Sciatic nerve (tissue), 2 donors: ENCODE data around the gene AGAP1. TPM values are rescaled to one million over a fixed set of nuclear protein-coding genes. Genes with fewer than 3 reads are reported as not detected.

ENCODE experiments used
- ATAC-seq: fragments of 200-7000 bp; cut with Tn5 transposase; one replicate; pipeline ENCODE4 v1.9.1; 2020; ENCODE audit warnings: mild to moderate bottlenecking, moderate library complexity
- DNase-seq: peaks from one replicate; pipeline ENCODE4 v3.0.0-alpha.2; 2020; ENCODE audit warnings: low spot score
- intact Hi-C: fragments of 100-400 bp; cut with DNase I; formaldehyde crosslinking; loops from one replicate; pipeline ENCODE4 v1.14.2; 2022
- total RNA-seq: library from RNA; stranded (reverse); fragmentation: NEBNext Ultra II Directional; extraction: Animal tissue kit (Norgen Biotek cat#: 25700); gene quantifications from one replicate; pipeline ENCODE4 v1.2.1, GENCODE V29; 2021
- donor health status: DM: no; HTN: no; CAD: no.
- donor health status: DM: no; HTN: no; CAD: no.

Gene AGAP1
- total RNA-seq, 1 donor from 2014 or later: 62.9 TPM

DNA sequence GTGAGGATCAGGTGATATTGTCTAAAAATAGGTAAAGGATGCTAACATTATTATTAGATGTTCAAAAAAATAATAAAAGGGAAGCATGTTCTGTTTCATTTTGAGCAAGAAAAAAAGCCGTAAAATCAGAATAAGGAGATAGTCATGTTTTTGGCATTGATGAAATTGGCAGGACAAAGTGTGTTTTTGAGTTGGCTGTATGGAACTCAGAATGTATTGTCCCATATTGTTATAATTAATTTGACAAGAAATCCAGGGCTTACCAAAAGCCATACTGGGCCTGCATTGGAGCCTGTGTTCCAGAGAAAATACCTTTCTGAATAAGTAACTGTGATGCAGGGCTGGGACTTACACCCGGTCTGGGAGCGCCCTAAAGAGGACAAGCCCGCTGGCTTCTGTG lies 232.0 kb downstream of the AGAP1 start:
- intact Hi-C loops: no loop called here
- ATAC-seq (no peak), DNase-seq (no peak)

DNA sequence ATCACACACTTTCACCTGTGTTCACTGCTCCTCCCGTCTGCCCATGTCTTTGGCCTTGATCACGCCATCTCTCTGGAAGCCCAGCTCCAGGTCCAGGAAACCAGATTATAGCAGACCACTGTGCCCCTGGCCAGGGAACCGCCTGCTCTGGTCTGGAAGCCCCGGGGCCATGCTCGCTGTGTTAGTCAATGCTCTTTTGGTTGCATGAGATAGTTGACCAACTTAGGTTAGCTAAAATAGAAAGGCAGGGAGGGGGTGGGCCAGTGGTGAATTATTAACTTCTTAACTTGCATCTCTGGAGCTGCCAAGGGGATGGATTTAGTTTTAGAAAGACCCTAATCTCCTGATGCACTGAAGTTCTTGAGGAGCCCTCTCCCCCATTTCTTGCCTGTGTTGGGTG lies 232.7 kb downstream of the AGAP1 start:
- intact Hi-C loops: no loop called here

DNA sequence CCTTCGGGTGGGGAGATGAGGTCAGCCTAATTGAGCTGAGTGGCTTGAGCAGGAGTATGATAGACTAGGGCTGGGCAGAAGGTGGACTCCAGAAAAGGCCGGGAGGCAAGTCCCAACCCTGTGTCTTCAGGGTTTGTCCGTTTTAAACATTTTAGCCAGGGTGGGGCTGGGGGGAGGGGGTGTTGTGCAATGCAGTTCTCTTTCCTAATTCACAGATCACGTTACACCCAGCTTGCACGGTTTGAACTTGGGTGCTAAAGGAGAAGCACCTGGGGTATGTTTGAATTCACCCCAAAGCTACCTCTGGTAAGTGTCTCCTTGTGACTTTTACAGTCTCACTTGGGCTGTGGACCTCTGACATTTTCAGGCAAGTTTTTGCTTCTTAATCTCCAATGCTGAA lies 233.3 kb downstream of the AGAP1 start:
- ATAC-seq (peak; percentile 18), DNase-seq (no peak)
- intact Hi-C loops: no loop called here

More for the DNA sequence above, 232.7 kb downstream of the AGAP1 start:
- no peak for DNase-seq
- ATAC-seq: no peak

DNA sequence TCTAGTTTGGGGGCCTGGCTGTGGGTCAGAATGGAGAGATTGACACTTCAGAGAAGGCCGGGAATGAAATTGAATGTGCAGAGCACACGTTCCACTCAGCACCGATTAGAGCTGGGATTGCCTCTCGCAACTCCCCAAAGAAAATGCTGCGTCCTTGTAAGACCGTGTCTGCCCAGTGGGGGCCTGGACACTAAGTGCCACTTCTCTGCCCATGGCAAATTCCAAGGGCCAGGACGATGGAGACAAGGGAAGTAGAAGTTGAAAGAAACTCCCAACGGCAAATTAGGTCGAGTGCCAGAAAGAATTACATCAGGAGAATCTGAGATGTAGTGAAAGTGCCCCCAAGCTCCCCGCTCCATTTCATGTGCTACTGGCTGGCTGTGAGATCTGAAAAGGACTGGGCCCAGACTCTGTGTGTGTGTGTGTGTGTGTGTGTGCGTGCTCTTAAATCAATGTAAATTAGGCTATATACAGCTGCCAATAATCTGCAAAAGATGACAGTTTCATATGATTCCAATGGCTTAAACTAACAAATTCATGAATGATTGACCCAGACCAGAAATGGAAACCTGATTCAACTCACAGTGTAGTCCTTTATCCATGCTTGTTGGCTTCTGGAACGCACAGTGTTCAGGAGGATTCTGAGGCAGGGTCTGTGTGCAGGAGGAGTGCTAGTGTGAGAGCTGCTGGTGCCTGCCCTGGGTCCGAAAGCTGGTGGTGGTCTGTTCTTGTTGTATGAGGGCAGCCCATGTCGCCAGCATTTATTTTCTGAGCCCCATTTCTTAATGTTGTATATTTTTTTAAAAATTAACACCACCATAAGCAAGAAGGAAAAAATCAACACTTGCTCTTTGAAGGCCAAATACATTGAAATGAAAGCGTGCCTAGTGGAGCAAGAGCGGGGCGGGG lies 234.3 kb downstream of the AGAP1 start:
- DNase-seq: no peak
- no peak for ATAC-seq
- intact Hi-C loops: no loop called here

DNA sequence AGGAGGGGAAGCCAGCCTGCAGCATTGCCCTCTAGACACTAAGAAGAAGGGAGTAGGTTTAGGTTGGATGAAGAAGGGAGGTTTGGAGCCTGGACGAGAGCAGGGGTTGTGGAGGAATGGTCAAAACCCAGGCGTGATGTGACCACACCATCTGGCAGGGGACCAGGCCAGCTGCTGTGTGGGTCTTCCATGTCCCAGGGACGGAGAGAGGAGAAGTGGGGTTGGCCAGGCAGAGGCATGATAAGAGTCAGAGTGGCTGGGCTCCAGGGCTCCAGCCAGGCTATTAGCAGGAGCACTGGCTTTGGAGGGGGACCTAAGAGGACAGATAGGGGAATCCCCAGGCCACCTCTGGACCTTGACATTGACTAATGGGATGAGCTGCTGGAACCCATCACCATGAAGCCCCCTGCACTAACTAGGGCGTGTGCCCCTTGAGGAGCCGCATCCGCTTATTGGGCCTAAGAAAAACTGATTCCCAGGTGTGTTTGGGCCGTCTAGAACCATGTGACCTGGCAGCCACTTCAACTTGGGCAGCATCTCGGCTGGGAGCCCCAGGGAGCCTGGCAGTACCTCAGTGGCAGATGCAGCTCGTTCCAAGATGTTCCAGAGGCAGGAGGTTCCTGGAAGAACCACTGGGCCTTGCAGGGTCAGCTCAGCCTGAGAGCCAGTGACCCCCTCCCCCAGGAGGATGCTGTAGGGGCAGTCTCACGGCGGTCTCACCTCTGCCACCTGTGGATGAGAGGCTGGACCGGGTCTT lies 235.1 kb downstream of the AGAP1 start:
- intact Hi-C loops: no loop called here
- ATAC-seq: no peak
- no peak for DNase-seq

DNA sequence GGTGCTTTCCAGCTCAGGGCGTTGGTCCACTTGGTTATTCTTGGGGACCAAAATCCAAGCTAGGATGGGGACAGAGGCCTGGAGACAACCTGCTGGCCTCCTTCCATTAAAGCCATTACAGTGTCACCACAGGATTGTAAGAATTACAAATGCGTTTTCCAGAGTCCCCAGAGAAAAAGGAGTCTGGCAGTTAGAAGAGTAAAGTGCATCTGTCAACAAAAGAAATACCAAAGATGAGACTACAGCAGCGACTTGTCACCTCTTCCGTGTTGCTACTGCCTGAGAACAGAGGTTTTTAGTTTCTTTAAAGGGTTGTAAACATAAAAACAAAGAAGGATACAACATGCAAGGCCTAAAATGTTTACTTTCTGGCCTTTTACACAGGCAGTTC lies 235.7 kb downstream of the AGAP1 start:
- no peak for DNase-seq
- intact Hi-C loops: no loop called here
- ATAC-seq: no peak

DNA sequence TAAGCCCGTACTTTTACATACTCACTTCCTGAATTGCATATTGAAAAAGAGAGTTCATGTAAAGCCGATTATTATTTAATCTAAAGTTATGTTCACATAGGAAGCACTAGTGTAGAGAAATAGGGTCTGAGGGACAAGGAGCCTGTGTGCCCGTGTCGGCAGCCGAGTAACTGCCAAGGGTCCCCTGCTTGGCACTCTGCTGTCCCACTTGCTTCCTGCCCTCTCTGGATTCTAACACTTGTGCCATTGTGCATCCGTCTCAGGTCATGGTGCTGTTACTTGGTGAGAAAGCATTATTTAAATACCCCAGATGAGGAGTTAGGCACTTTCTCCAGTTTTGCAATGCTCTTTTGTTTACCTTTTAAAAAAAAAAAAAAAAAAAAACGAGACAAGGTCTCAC lies 236.3 kb downstream of the AGAP1 start:
- DNase-seq (no peak), ATAC-seq (no peak)
- intact Hi-C loops: no loop called here

DNA sequence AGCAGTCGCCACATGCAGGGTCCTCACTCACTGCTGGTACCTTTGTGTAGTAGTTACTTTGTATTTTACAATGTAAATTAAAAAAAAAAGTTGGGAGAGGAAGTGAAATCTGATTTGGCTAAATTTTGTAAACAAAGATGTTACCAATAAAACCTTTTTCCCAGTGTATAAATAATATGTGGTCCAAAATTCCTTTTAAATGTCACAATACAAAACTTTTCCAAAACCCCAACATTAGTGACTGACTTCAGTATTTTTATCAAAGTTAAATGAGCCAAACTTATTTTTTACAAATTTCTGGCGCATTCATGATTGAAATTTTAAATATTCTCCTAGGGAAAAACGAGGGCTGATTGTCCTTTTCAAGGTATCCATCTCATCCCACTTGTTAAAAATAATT lies 239.9 kb downstream of the AGAP1 start:
- ATAC-seq: no peak
- intact Hi-C loops: no loop called here
- no peak for DNase-seq

DNA sequence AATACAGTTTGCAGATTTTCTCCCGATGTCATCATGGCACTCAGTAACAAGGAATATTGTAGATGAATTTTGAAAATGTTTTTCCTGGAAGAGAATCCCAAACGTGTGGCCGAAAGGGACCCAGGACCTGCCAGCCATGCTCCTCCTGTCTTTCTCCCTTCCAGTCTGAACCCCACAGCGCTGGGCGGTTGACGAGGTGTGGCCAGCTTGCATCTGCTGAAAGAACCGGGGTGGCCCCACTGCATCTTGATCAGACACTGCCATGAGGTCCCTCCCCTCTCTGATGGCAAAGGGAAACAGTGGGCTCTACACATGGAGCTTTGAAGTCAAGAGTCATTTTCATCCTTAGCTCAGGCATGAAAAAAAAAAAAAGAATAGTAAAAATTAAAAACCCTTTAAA lies 240.3 kb downstream of the AGAP1 start:
- DNase-seq: no peak
- peak; percentile 30 for ATAC-seq
- intact Hi-C loops: no loop called here

DNA sequence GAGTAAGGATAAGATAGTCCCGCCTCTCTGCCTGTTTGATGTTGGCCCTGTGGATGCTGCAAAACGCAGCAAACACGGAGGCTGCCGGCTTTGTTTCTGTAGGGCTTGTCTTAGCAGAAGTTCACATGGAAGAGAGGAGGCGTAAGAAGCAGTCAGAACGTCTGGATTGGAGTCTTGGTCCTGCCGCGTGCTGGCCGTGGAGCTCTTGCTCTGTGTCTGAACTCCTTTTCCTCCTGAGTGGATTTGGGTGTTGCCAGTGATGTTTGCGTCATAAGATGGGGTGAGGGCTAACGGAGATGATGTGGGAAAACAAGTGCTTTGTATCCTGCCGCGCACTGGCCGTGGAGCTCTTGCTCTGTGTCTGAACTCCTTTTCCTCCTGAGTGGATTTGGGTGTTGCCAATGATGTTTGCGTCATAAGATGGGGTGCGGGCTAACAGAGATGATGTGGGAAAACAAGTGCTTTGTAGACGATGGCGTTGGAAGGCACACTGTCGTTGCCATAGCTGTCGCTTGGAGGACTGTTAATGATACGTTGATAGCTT lies 240.9 kb downstream of the AGAP1 start:
- ATAC-seq: peak; percentile 74
- intact Hi-C loops: no loop called here

DNA sequence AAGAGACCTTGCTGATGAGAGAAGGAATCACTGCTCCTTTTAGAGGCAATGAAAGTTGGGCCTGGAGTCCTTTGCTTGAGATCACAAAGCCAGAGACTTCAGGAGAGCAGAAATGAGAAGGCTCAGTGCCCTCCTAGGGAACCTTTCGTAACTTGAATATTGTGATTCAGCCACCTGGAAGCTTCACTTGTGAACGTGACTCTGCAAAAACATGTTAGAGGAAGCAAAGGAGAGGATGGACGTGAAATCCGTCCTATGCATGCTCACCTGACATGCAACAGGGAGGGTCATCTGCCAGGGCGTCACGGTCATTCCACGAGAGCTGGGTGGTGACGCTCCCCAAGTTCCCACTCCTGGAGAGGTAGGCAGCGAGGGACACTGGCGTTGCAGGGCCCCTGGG lies 243.6 kb downstream of the AGAP1 start:
- ATAC-seq: no peak
- intact Hi-C loops: no loop called here
- no peak for DNase-seq

More for the DNA sequence above, 240.9 kb downstream of the AGAP1 start:
- DNase-seq: no peak

DNA sequence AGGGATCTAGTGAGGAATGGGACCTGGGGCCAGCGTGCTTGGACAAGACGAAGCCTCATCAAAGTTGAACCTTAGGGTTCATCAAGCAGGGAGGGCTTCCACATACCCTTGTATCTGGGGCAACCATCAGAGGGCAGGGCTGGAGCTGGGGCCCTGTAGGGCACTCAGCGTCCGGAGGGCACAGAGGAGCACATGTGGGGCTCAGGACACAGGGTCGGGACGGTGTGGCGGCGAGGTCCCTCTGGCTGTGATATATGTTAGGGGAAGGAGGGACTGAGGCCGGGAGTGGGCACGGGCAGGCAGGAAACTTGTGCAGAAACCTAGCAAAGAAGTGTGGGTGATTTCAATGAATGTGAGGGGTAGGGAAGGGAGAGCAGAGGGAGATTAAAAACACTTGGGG lies 244.0 kb downstream of the AGAP1 start:
- intact Hi-C loops: no loop called here
- ATAC-seq: no peak
- DNase-seq: no peak

DNA sequence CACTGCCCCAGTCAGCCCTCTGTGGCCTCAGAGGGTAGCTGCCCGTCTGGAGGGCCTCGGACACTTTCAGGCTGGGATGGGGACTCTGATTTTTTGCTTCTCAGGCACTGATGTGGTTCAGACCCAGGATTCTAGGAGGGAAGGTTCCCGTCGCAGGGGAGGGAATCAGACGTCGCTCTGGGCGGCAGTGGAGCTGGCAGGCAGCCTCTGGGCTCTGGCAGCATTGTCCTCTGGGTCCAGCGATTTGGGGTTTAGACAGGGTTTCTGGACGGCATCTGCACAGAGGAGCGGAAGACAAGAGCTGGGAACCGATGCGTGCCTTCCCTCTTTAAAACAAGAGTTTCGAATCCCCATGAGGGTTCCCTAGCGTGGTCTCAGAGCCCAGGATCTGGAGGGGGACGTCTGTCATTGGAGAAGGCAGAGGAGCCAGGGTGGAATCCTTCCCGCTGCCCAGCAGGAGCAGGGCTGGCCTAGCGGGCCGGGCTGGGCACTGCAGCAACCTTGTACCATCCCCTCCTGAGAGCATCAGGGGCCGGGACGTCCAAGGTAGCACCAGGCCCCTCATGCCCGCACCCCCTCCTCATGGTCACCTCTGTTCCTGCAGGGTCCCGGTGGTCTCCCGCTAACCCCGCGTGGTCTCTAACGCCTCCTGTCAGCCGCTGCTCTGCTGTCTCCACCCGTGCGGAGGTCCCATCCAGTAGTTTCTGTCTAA lies 246.0 kb downstream of the AGAP1 start:
- DNase-seq (no peak), ATAC-seq (no peak)
- intact Hi-C loops: no loop called here

DNA sequence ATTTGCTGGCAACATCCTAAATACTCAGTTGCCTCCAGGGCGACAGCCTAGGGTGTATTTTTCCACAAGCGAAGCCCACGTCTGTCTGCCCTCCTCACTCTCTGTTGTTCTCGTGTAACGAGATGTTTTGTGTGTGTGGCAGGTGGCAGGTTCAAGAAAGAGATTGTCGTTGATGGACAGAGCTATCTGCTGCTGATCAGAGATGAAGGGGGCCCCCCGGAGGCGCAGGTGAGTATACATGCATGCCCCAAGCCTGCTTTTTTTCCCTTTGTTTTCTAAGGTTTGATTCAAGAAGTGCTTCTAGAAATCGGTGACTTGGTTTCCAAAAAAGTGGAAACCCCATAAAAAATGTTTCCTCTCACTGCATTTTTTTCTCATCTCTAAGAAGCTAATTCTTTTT lies 247.0 kb downstream of the AGAP1 start:
- no peak for DNase-seq
- no peak for ATAC-seq
- intact Hi-C loops: no loop called here

DNA sequence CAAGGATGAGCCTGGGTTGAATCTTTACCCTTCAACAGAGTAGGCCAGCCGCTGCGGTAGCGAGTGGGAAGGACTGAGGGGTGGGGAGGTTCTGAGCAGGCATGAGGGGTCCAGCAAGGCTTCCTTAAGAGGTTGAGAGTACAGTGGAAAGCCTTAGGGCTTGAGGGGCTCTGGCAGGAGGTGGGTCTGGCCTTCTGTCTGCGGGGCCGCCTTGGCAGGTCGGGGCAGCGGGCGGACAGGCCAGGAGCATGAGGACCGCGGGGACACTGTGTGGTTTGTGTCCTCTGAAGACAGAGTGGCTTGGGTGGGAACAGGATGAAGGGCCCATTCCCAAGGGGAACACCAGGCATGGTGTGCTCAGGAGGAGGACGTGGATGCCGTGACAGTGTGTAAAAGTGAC lies 250.3 kb downstream of the AGAP1 start:
- intact Hi-C loops: no loop called here
- ATAC-seq: no peak
- no peak for DNase-seq

DNA sequence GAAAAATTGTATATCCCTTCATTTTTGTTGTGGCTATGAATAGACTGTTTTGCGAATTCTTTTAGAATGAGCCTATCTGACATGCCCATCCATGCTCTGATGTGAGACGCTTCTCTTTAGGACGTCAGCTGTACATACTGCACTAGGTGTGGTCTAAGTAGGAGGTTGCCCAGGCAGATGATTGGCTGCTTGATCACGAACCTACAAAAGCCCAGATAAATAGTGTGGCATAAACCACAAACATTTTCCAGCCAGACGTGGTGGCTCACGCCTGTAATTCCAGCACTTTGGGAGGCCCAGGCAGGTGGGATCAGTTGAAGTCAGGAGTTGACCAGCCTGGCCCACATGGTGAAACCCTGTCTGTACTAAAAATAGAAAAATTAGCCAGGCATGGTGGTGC lies 251.8 kb downstream of the AGAP1 start:
- ATAC-seq (no peak), DNase-seq (no peak)
- intact Hi-C loops: no loop called here

DNA sequence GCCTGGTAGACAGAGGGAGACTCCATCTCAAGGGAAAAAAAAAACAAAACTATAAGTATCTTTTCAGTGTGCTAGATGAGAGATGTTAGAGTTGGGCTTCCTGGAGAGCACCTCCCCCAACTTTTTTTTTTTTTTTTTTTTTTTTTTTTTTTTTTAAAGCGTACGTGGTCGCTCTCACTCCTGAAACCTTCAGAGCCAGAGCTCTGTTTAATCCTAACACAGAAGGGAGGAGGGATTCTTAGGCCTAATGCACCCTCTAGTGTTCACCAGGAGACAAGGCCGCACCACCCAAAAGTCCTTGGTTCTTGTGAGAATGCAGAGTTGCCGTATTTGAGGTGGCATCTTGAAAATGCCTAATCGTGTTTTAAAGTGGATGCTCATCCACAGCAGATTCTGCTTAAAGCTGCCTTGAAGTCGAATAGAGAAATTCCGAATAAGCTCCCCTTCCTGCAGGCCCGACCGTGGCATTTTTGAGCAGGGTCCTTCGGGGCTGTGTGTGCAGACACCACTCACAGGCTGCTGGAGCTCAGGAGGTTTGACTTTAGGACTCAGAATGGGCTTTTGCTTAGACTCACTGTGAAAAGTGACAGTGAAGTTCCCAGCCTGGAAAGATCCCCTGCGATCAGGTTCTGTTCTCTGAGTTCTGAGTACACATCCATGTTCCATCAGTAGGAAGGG lies 252.6 kb downstream of the AGAP1 start:
- intact Hi-C loops: loop anchor here (2.0 kb wide), 1 partner anchor 146 kb away; no protein-coding TSS in a partner anchor
- ATAC-seq: peak; percentile 92
- DNase-seq: no peak

DNA sequence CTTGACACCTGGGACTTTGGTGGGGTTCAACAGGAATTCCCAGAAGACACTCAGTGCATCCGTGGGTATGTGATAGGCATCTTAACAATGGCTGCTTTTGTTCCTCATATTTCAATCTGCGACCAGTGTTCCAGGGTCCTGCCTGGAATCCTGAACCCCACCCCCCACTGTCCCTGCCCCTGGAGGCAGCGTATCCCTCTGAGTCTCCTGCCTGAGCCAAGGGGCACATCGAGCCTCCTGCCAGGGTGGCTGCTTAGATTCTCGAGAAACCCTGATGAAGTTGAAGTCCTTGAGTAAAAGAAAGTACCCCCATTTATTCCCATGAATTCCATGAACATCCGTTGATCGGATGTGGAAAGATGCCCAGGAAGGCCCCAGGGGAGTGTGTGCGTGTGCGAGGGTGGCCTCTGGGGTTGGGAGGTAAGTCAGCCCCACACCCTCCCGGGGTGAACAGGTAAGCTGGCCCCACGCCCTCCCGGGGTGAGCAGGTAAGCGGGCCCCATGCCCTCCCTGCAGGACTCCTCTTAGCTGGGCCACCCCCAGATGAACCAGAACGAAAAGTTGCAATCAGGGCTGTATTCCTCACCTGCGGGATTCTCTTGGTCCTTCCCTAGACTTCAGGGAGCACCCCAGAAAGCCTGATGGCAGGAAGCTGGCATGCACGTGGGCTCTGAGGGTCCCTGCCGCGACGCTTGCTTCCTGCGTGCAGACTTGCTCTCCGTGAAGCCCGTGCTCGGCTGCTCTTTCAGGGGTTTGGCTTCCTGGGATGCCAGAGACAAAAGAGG lies 253.3 kb downstream of the AGAP1 start:
- DNase-seq (no peak), ATAC-seq (peak; percentile 24)
- intact Hi-C loops: loop anchor here (2.0 kb wide), 1 partner anchor 146 kb away; no protein-coding TSS in a partner anchor
